Uterus (tissue), 4 donors: Measurements from ENCODE around the gene MEIG1. TPM values are rescaled to one million over a fixed set of nuclear protein-coding genes. Genes with fewer than 3 reads are reported as not detected.
"Not testable (repeated sequence)": the region's sequence is repeated elsewhere in the genome, so short reads cannot be mapped to it uniquely, and the experiment has no call there.

Experiments
- DNase-seq, 2 donors: peaks; one replicate each; pipeline ENCODE4 v3.0.0-alpha.2; 2019 to 2020
- H3K27ac ChIP-seq, 2 donors: fragments of 200-600 bp; sonication (generic); 1 replicate in 1 of 2; 2 replicates in 1 of 2; pipeline ENCODE4 v1.5.1; 2016 to 2018
- H3K27me3 ChIP-seq, 2 donors: fragments of 200-600 bp; sonication (generic); one replicate each; pipeline ENCODE4 v1.5.1; 2018 to 2019; ENCODE audit warnings: control low read depth in 1 of 2
- H3K36me3 ChIP-seq, 2 donors: fragments of 200-600 bp; sonication (generic); one replicate each; pipeline ENCODE4 v1.5.1; 2019; ENCODE audit warnings: control low read depth in 1 of 2
- H3K4me1 ChIP-seq, 2 donors: fragments of 200-600 bp; sonication (generic); one replicate each; pipeline ENCODE4 v1.5.1; 2018 to 2019; ENCODE audit warnings: control low read depth in 1 of 2
- H3K4me3 ChIP-seq, 2 donors: fragments of 200-600 bp; sonication (generic); 1 replicate in 1 of 2; 2 replicates in 1 of 2; pipeline ENCODE4 v1.5.1; 2018 to 2019; ENCODE audit warnings: mild to moderate bottlenecking in 1 of 2
- H3K9me3 ChIP-seq, 2 donors: fragments of 200-600 bp; sonication (generic); one replicate each; pipeline ENCODE4 v1.5.1; 2019; ENCODE audit warnings: control low read depth in 1 of 2
- POLR2A ChIP-seq, 2 donors: fragments of 450-650 bp; IDR thresholded peaks; one replicate each; pipeline ENCODE4 v1.6.1; 2016; ENCODE audit warnings: antibody characterized with exemption in 2 of 2, mild to moderate bottlenecking in 1 of 2, moderate library complexity in 1 of 2
- intact Hi-C: fragments of 100-400 bp; cut with DNase I; formaldehyde crosslinking; loops from one replicate; pipeline ENCODE4 v1.15.1; 2023; ENCODE audit warnings: low total_unique reads
- total RNA-seq, 4 donors: library from RNA; depleted of rRNA in 3 of 4; stranded (reverse); fragments of >200 nt in 3 of 4; gene quantifications; one replicate each; pipeline versions ENCODE4 v1.1.0 to v1.2.4, GENCODE V29; 2014 to 2023
- TF ChIP-seq, protein P1 (sequence below), 4 experiments: fragments of 200-600 bp in 2 of 4; fragments of 450-650 bp in 2 of 4; sonication (generic) in 2 of 4; IDR thresholded peaks; one replicate each; pipeline ENCODE4 v1.5.1; 2016 to 2019; ENCODE audit warnings: antibody characterized with exemption in 4 of 4, mild to moderate bottlenecking in 2 of 4, moderate library complexity in 1 of 4
- donor health status: DM: yes; HTN: yes; CAD: no.

Gene MEIG1
- total RNA-seq, 4 donors from 2014 or later = not detected

DNA sequence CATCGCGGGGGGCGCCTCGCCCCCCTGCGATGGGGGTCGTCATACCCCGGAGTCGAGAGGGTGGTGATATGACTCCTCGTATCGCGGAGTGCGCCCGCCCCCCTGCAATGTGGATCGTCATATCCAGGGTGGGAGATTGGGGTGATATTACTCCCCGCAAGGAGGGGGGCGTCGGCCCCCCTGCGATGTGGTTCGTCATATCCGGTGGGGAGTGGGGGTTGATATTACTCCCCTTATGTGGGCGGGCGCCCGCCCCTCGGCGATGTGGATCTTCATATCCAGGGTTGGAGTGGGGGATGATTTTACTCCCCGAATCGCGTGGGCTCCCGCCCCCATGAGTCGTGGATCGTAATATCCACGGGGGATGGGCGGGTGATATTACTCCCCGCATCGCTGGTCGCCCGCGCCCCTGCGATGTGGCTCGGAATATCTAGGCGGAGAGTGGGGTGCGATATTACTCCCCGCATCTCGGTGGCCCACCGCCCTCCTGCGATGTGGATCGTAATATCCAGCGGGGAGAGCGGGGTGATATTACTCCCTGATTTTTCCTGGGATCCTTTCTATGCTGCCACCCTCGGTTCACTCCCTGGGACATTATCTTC is 36.9 kb downstream of the MEIG1 start:
- no peak for TF ChIP-seq POLR2A (IDR thresholded peaks at IDR 0.05)
- TF ChIP-seq, protein P1, sequence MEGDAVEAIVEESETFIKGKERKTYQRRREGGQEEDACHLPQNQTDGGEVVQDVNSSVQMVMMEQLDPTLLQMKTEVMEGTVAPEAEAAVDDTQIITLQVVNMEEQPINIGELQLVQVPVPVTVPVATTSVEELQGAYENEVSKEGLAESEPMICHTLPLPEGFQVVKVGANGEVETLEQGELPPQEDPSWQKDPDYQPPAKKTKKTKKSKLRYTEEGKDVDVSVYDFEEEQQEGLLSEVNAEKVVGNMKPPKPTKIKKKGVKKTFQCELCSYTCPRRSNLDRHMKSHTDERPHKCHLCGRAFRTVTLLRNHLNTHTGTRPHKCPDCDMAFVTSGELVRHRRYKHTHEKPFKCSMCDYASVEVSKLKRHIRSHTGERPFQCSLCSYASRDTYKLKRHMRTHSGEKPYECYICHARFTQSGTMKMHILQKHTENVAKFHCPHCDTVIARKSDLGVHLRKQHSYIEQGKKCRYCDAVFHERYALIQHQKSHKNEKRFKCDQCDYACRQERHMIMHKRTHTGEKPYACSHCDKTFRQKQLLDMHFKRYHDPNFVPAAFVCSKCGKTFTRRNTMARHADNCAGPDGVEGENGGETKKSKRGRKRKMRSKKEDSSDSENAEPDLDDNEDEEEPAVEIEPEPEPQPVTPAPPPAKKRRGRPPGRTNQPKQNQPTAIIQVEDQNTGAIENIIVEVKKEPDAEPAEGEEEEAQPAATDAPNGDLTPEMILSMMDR (IDR thresholded peaks at IDR 0.05) = no peak
- Histone ChIP-seq H3K4me3 (no peak overlapping the region), H3K27me3 (no peaks in the 10 kb centered on the region), H3K36me3 (no peaks in the 10 kb centered on the region), H3K9me3 (no peaks in the 10 kb centered on the region), H3K27ac (no peak overlapping the region), H3K4me1 (no peaks in the 10 kb centered on the region)
- intact Hi-C loops = no loop called here
- no peak for DNase-seq

- H3K4me3 ChIP-seq, intact Hi-C loops, DNase-seq: not testable (repeated sequence)
Measured at GRCh38 chr10:15013530-15013929, 54.3 kb downstream of the MEIG1 start.

GRCh38 chr10:15015451-15015850 is 56.3 kb downstream of the MEIG1 start:
- DNase-seq = no peak
- no peak for TF ChIP-seq POLR2A (IDR thresholded peaks at IDR 0.05)
- TF ChIP-seq, protein P1 (IDR thresholded peaks at IDR 0.05) = no peak
- no peak overlapping the region for H3K27ac ChIP-seq
- no peak overlapping the region for H3K4me3 ChIP-seq
- H3K27me3 ChIP-seq = no peaks in the 10 kb centered on the region
- no peaks in the 10 kb centered on the region for H3K4me1 ChIP-seq
- no peaks in the 10 kb centered on the region for H3K9me3 ChIP-seq
- no peaks in the 10 kb centered on the region for H3K36me3 ChIP-seq
- intact Hi-C loops = no loop called here

More at GRCh38 chr10:15013530-15013929, 54.3 kb downstream of the MEIG1 start:
- H3K4me1 ChIP-seq, H3K27ac ChIP-seq, H3K36me3 ChIP-seq, H3K27me3 ChIP-seq, H3K9me3 ChIP-seq: not testable (repeated sequence)

DNA sequence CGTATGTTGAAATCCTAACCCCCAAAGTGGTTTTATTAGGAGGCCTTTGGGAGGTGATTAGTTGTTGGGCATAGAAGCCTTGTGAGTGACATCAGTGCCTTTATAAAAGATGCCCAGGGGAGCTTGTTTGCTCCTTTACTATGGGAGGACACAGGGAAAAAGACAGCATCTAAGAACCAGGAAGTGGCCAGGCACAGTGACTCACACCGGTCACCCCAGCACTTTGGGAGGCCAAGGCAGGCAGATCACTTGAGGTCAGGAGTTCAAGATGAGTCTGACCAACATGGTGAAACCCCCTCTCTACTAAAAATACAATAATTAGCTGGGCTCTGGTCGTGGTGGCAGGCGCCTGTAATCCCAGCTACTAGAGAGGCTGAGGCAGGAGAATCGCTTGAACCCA is 61.8 kb downstream of the MEIG1 start:
- H3K36me3 ChIP-seq, H3K27me3 ChIP-seq, H3K4me1 ChIP-seq, intact Hi-C loops, DNase-seq, H3K27ac ChIP-seq, H3K4me3 ChIP-seq, H3K9me3 ChIP-seq: not testable (repeated sequence)

Other genes starting within 250 kb of the MEIG1 start
- gene FAM107B, start 184.5 kb upstream of the MEIG1 start, total RNA-seq = 10 to 100 TPM; 24.1 to 69.7 (median 43.2) TPM
- 1 to 10 TPM in 3 of 4 donors, not detected in 1; 2.6 to 9.1 (median 3.8) TPM for gene CDNF, start 121.4 kb upstream of the MEIG1 start, total RNA-seq
- gene HSPA14, start 121.1 kb upstream of the MEIG1 start, total RNA-seq = 10 to 100 TPM; 10.4 to 19.4 (median 13.8) TPM
- gene MSANTD7, start 121.1 kb upstream of the MEIG1 start, total RNA-seq = 10 to 100 TPM in 2 of 4 donors, 1 to 10 TPM in 2; 3.2 to 23.2 (median 8.6) TPM
- gene SUV39H2, start 80.5 kb upstream of the MEIG1 start, total RNA-seq = 10 to 100 TPM in 2 of 4 donors, 1 to 10 TPM in 2; 7.4 to 41.5 (median 12.2) TPM
- 10 to 100 TPM; 10.5 to 22.6 (median 16.6) TPM for gene DCLRE1C, start 5.3 kb upstream of the MEIG1 start, total RNA-seq
- gene OLAH, start 84.6 kb downstream of the MEIG1 start, total RNA-seq = 1 to 10 TPM in 1 of 4 donors, not detected in 3; 2.2 TPM
- gene ACBD7, start 129.4 kb downstream of the MEIG1 start, total RNA-seq = 10 to 100 TPM in 1 of 4 donors, under 1 TPM in 1, not detected in 2; 0.37 to 12.2 TPM
- 10 to 100 TPM in 2 of 4 donors, 1 to 10 TPM in 1, under 1 TPM in 1; 0.29 to 17.4 (median 9.2) TPM for gene RPP38, start 138.0 kb downstream of the MEIG1 start, total RNA-seq
- gene NMT2, start 209.3 kb downstream of the MEIG1 start, total RNA-seq = 10 to 100 TPM in 3 of 4 donors, 1 to 10 TPM in 1; 7.4 to 42.7 (median 35.5) TPM